ENCODE results near the gene NIPBL.
"Not testable (repeated sequence)": the region's sequence is repeated elsewhere in the genome, so short reads cannot be mapped to it uniquely, and the experiment has no call there.

The NIPBL gene

GRCh38 chr5:36901856-36902255, 25.3 kb downstream of the NIPBL start:
- Histone ChIP-seq H3K4me1 (ENCODE audit: control insufficient read depth, insufficient read depth, low read length, poor library complexity, severe bottlenecking) (no peaks in the 10 kb centered on the region), H3K36me3 (ENCODE audit: control insufficient read depth, insufficient read depth, low read length) (no peaks in the 10 kb centered on the region), H3K4me3 (ENCODE audit: extremely low read depth, insufficient read depth, low read length, poor library complexity, severe bottlenecking) (no peak overlapping the region), H3K27ac (ENCODE audit: low read depth, low read length, severe bottlenecking) (no peak overlapping the region), H3K9me3 (ENCODE audit: control insufficient read depth, low read length) (peaks cover 7% of the 10 kb centered on the region)
- 93 to 100% methylated on average over 2 to 3 of the region's 3 CpGs for WGBS, 2 experiments (ENCODE audit: insufficient coverage in 2 of 2)

DNA sequence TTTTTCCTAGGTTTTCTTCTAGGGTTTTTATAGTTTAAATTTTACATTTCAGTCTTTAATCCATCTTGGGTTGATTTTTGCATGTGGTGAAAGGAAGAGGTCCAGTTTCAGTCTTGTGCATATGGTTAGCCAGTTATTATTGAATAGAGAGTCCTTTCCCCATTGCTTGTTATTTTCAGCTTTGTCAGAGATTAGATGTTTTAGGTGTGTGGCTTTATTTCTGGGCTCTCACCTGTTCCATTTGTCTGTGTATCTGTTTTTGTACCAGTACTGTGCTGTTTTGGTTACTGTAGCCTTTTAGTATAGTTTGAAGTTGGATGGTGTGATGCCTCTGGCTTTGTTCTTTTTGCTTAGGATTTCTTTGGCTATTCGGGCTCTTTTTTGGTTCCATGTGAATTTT, 25.8 kb downstream of the NIPBL start:
- H3K9me3 ChIP-seq (ENCODE audit: control insufficient read depth, low read length), result peaks cover 7% of the 10 kb centered on the region
- no peaks in the 10 kb centered on the region for H3K4me1 ChIP-seq (ENCODE audit: control insufficient read depth, insufficient read depth, low read length, poor library complexity, severe bottlenecking)
- WGBS, 2 experiments (ENCODE audit: insufficient coverage in 2 of 2), result no CpG with 5 or more reads among the region's 1 CpG
- no peak overlapping the region for H3K4me3 ChIP-seq (ENCODE audit: extremely low read depth, insufficient read depth, low read length, poor library complexity, severe bottlenecking)
- no peaks in the 10 kb centered on the region for H3K36me3 ChIP-seq (ENCODE audit: control insufficient read depth, insufficient read depth, low read length)
- H3K27ac ChIP-seq (ENCODE audit: low read depth, low read length, severe bottlenecking), result no peak overlapping the region

DNA sequence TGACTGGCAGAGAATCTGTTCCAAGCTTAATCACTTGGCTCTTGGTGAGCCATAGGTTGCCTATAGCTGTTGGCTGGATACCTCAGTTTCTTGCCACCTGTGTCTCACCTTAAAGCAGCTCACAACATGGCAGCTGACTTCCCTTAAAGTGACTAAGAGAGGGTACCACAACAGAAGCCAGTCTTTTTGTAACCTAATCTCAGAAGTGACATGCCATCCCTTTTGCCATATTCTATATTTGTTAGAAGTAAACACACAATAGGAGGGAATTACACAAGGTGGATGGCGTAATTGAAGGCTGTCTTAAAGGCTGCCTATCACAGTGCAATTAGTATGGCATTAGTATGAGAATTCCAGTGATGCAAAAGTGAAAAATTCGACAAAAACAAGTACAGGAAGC, 28.1 kb downstream of the NIPBL start:
- H3K9me3 ChIP-seq (ENCODE audit: control insufficient read depth, low read length), result peaks cover 7% of the 10 kb centered on the region
- no peaks in the 10 kb centered on the region for H3K4me1 ChIP-seq (ENCODE audit: control insufficient read depth, insufficient read depth, low read length, poor library complexity, severe bottlenecking)
- WGBS, 2 experiments (ENCODE audit: insufficient coverage in 2 of 2), result 94 to 100% methylated on average over 2 of the region's 2 CpGs
- no peak overlapping the region for H3K27ac ChIP-seq (ENCODE audit: low read depth, low read length, severe bottlenecking)
- no peak overlapping the region for H3K4me3 ChIP-seq (ENCODE audit: extremely low read depth, insufficient read depth, low read length, poor library complexity, severe bottlenecking)
- H3K36me3 ChIP-seq (ENCODE audit: control insufficient read depth, insufficient read depth, low read length), result no peaks in the 10 kb centered on the region

DNA sequence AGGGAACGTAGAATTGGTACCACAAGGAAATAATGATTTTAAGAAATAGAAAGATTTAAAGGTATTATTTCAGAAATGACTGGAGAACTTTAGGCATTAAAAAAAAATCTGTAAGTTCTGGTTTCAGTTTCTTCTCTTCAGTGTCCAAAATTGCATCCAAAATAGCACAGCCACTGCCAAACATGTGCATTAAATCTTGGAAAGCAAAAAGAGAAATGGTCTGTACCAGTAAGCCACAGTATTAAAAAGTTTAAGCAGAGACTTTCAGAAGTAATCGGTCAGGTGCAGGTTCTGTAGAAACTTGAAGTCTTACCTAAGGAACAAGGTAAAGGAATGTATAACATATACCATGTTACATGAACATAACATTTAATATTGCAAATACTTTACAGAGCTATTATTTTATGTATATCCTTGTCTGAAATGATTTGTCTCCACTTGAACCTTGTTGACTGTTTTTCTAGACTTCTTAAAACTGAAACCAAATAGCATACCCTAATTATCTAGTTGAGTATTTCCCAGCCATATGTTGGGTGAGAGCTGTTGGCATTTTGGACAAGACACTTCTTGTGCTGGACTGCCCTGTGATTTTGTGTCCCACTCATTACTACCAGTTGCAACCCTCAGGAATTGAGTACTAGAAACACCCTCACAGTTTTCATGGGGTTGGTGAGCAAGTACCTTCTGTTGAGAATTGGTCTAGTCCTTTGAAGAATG, 32.1 kb downstream of the NIPBL start:
- Histone ChIP-seq H3K4me3 (ENCODE audit: extremely low read depth, insufficient read depth, low read length, poor library complexity, severe bottlenecking) (no peak overlapping the region), H3K27ac (ENCODE audit: low read depth, low read length, severe bottlenecking) (no peak overlapping the region), H3K36me3 (ENCODE audit: control insufficient read depth, insufficient read depth, low read length) (no peaks in the 10 kb centered on the region), H3K4me1 (ENCODE audit: control insufficient read depth, insufficient read depth, low read length, poor library complexity, severe bottlenecking) (no peaks in the 10 kb centered on the region), H3K9me3 (ENCODE audit: control insufficient read depth, low read length) (no peaks in the 10 kb centered on the region)
- 100% methylated on average over 1 of the region's 2 CpGs; no CpG with 5 or more reads in 1 of the 2 experiments for WGBS, 2 experiments (ENCODE audit: insufficient coverage in 2 of 2)

DNA sequence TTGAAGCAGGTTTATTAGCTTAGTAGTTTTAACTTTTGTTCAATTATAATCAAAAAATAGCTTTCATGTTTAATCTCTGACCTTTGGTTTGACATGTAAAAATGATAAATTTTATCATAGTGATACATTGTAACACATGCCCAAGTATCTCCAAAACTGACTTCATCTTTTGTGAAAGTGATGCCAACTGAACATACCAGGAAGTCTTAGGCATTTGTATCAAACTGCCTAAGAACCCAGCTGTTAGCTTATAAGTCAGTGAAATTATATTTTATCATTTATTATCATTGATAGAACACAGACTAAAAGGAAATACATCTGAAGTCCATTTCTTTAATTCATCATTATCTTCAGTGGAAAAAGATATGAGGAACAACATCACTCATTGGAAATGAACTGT, 39.1 kb downstream of the NIPBL start:
- no peak overlapping the region for H3K4me3 ChIP-seq (ENCODE audit: extremely low read depth, insufficient read depth, low read length, poor library complexity, severe bottlenecking)
- no peaks in the 10 kb centered on the region for H3K36me3 ChIP-seq (ENCODE audit: control insufficient read depth, insufficient read depth, low read length)
- no peaks in the 10 kb centered on the region for H3K4me1 ChIP-seq (ENCODE audit: control insufficient read depth, insufficient read depth, low read length, poor library complexity, severe bottlenecking)
- H3K9me3 ChIP-seq (ENCODE audit: control insufficient read depth, low read length), result no peaks in the 10 kb centered on the region
- no peak overlapping the region for H3K27ac ChIP-seq (ENCODE audit: low read depth, low read length, severe bottlenecking)

- H3K27ac ChIP-seq (ENCODE audit: low read depth, low read length, severe bottlenecking), result not testable (repeated sequence)
Observed at GRCh38 chr5:36916614-36917013, 40.0 kb downstream of the NIPBL start.

GRCh38 chr5:36917358-36917757, 40.8 kb downstream of the NIPBL start:
- not testable (repeated sequence) for H3K4me3 ChIP-seq (ENCODE audit: extremely low read depth, insufficient read depth, low read length, poor library complexity, severe bottlenecking); H3K4me1 ChIP-seq (ENCODE audit: control insufficient read depth, insufficient read depth, low read length, poor library complexity, severe bottlenecking)
- no CpG with 5 or more reads among the region's 1 CpG for WGBS, 2 experiments (ENCODE audit: insufficient coverage in 2 of 2)

More at GRCh38 chr5:36916614-36917013, 40.0 kb downstream of the NIPBL start:
- H3K4me1 ChIP-seq (ENCODE audit: control insufficient read depth, insufficient read depth, low read length, poor library complexity, severe bottlenecking); H3K36me3 ChIP-seq (ENCODE audit: control insufficient read depth, insufficient read depth, low read length); H3K4me3 ChIP-seq (ENCODE audit: extremely low read depth, insufficient read depth, low read length, poor library complexity, severe bottlenecking); H3K9me3 ChIP-seq (ENCODE audit: control insufficient read depth, low read length): not testable (repeated sequence)
- no CpG with 5 or more reads among the region's 4 CpGs for WGBS, 2 experiments (ENCODE audit: insufficient coverage in 2 of 2)

GRCh38 chr5:36919238-36919637, 42.7 kb downstream of the NIPBL start:
- H3K9me3 ChIP-seq (ENCODE audit: control insufficient read depth, low read length), result no peaks in the 10 kb centered on the region
- 74 to 92% methylated on average over 2 of the region's 2 CpGs for WGBS, 2 experiments (ENCODE audit: insufficient coverage in 2 of 2)
- no peaks in the 10 kb centered on the region for H3K4me1 ChIP-seq (ENCODE audit: control insufficient read depth, insufficient read depth, low read length, poor library complexity, severe bottlenecking)
- no peak overlapping the region for H3K27ac ChIP-seq (ENCODE audit: low read depth, low read length, severe bottlenecking)
- H3K36me3 ChIP-seq (ENCODE audit: control insufficient read depth, insufficient read depth, low read length), result no peaks in the 10 kb centered on the region
- H3K4me3 ChIP-seq (ENCODE audit: extremely low read depth, insufficient read depth, low read length, poor library complexity, severe bottlenecking), result no peak overlapping the region

More at GRCh38 chr5:36917358-36917757, 40.8 kb downstream of the NIPBL start:
- not testable (repeated sequence) for H3K9me3 ChIP-seq (ENCODE audit: control insufficient read depth, low read length); H3K36me3 ChIP-seq (ENCODE audit: control insufficient read depth, insufficient read depth, low read length); H3K27ac ChIP-seq (ENCODE audit: low read depth, low read length, severe bottlenecking)

- H3K36me3 ChIP-seq (ENCODE audit: control insufficient read depth, insufficient read depth, low read length), result no peaks in the 10 kb centered on the region
- H3K4me3 ChIP-seq (ENCODE audit: extremely low read depth, insufficient read depth, low read length, poor library complexity, severe bottlenecking), result no peak overlapping the region
- H3K4me1 ChIP-seq (ENCODE audit: control insufficient read depth, insufficient read depth, low read length, poor library complexity, severe bottlenecking), result no peaks in the 10 kb centered on the region
- H3K9me3 ChIP-seq (ENCODE audit: control insufficient read depth, low read length), result no peaks in the 10 kb centered on the region
- H3K27ac ChIP-seq (ENCODE audit: low read depth, low read length, severe bottlenecking), result no peak overlapping the region
Observed at GRCh38 chr5:36919650-36920049, 43.1 kb downstream of the NIPBL start.

DNA sequence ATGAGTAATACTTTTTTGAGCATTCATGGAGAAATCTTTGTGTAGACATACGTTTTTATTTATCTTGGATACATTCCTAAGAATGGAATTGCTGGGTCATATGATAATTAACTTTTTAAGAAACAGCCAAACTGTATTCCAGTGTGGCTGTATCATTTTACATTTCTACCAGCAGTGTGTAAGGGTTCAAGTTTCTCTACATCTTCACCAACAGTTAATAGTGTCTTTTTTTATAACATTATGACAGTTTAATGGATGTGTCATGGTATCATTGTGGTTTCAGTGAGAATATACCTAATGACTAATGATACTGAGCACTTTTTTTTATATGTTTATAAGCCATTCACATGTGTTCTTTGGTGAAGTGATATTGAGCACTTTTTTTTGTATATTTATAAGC, 52.4 kb downstream of the NIPBL start:
- Histone ChIP-seq H3K27ac (ENCODE audit: low read depth, low read length, severe bottlenecking) (no peak overlapping the region), H3K9me3 (ENCODE audit: control insufficient read depth, low read length) (no peaks in the 10 kb centered on the region), H3K36me3 (ENCODE audit: control insufficient read depth, insufficient read depth, low read length) (no peaks in the 10 kb centered on the region), H3K4me1 (ENCODE audit: control insufficient read depth, insufficient read depth, low read length, poor library complexity, severe bottlenecking) (no peaks in the 10 kb centered on the region), H3K4me3 (ENCODE audit: extremely low read depth, insufficient read depth, low read length, poor library complexity, severe bottlenecking) (no peak overlapping the region)
- WGBS, 2 experiments (ENCODE audit: insufficient coverage in 2 of 2), result no CpG with 5 or more reads among the region's 1 CpG

DNA sequence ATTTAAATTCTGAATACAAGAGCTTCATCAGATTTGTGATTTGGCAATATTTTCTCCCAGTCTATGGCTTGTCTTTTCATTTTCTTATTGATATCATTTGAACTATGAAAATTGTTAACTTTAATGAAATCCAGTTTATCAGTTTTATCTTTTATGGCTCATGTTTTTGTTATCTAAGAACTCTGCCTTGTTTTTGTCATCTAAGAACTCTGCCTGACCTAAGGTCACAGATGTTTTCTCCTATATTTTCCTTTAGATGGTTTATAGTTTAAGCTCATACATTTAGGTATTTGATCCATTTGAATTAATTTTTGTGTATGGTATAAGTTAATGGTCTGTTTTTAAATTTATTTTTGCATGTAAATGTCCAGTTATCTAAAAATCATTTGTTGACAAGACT, 52.9 kb downstream of the NIPBL start:
- Histone ChIP-seq H3K36me3 (ENCODE audit: control insufficient read depth, insufficient read depth, low read length) (no peaks in the 10 kb centered on the region), H3K27ac (ENCODE audit: low read depth, low read length, severe bottlenecking) (no peak overlapping the region), H3K9me3 (ENCODE audit: control insufficient read depth, low read length) (no peaks in the 10 kb centered on the region), H3K4me1 (ENCODE audit: control insufficient read depth, insufficient read depth, low read length, poor library complexity, severe bottlenecking) (no peaks in the 10 kb centered on the region), H3K4me3 (ENCODE audit: extremely low read depth, insufficient read depth, low read length, poor library complexity, severe bottlenecking) (no peak overlapping the region)

All from mesodermal cell (in vitro differentiated cells).